Muscle layer of duodenum (tissue), 2 donors: ENCODE measurements around the gene PLCD4.

Source experiments
- H3K27ac ChIP-seq: one replicate; pipeline ENCODE4 v1.7.0; 2013; ENCODE audit warnings: mild to moderate bottlenecking, low read length
- H3K27me3 ChIP-seq: one replicate; pipeline ENCODE4 v1.7.0; 2013; ENCODE audit warnings: low read depth, mild to moderate bottlenecking, control low read depth, low read length
- H3K36me3 ChIP-seq, 2 donors: one replicate each; pipeline ENCODE4 v1.7.0; 2013; ENCODE audit warnings: low read length in 2 of 2, control low read depth in 1 of 2, mild to moderate bottlenecking in 1 of 2; ENCODE audit not compliant: insufficient read depth in 2 of 2, control insufficient read depth in 1 of 2
- H3K4me1 ChIP-seq, 2 donors: one replicate each; pipeline ENCODE4 v1.7.0; 2013; ENCODE audit warnings: low read length in 2 of 2, mild to moderate bottlenecking in 2 of 2, control low read depth in 1 of 2, moderate library complexity in 1 of 2; ENCODE audit not compliant: insufficient read depth in 2 of 2, control insufficient read depth in 1 of 2
- H3K4me3 ChIP-seq, 2 donors: one replicate each; pipeline ENCODE4 v1.7.0; 2013; ENCODE audit warnings: low read length in 2 of 2, low read depth in 1 of 2, mild to moderate bottlenecking in 1 of 2
- H3K9me3 ChIP-seq, 2 donors: one replicate each; pipeline ENCODE4 v1.7.0; 2013; ENCODE audit warnings: low read length in 2 of 2, control low read depth in 1 of 2, mild to moderate bottlenecking in 1 of 2; ENCODE audit not compliant: control insufficient read depth in 1 of 2
- donor health status: healthy.

Gene PLCD4

GRCh38 chr2:218622606-218623365, 15.1 kb downstream of the PLCD4 start:
- H3K27ac ChIP-seq = no peak overlapping the region

GRCh38 chr2:218623366-218623705, 15.6 kb downstream of the PLCD4 start:
- Histone ChIP-seq H3K4me1 (peaks cover 0 to 9% of the 10 kb centered on the region in 2 donors), H3K27me3 (no peaks in the 10 kb centered on the region), H3K4me3 (no peak overlapping the region), H3K36me3 (peaks cover 0 to 7% of the 10 kb centered on the region in 2 donors), H3K27ac (no peak overlapping the region), H3K9me3 (no peaks in the 10 kb centered on the region)

More at GRCh38 chr2:218622606-218623365, 15.1 kb downstream of the PLCD4 start:
- Histone ChIP-seq H3K27me3 (no peaks in the 10 kb centered on the region), H3K4me3 (no peak overlapping the region), H3K36me3 (peaks cover 0 to 4% of the 10 kb centered on the region in 2 donors), H3K4me1 (peaks cover 0 to 9% of the 10 kb centered on the region in 2 donors), H3K9me3 (no peaks in the 10 kb centered on the region)

GRCh38 chr2:218626369-218626768, 18.7 kb downstream of the PLCD4 start:
- Histone ChIP-seq H3K36me3 (peaks cover 0 to 7% of the 10 kb centered on the region in 2 donors), H3K4me3 (no peak overlapping the region), H3K27ac (no peak overlapping the region), H3K4me1 (peaks cover 0 to 12% of the 10 kb centered on the region in 2 donors), H3K9me3 (no peaks in the 10 kb centered on the region), H3K27me3 (no peaks in the 10 kb centered on the region)

- Histone ChIP-seq H3K27me3 (no peaks in the 10 kb centered on the region), H3K36me3 (peaks cover 0 to 7% of the 10 kb centered on the region in 2 donors), H3K9me3 (no peaks in the 10 kb centered on the region), H3K4me3 (no peak overlapping the region), H3K27ac (no peak overlapping the region), H3K4me1 (peaks cover 0 to 9% of the 10 kb centered on the region in 2 donors)
Measured at GRCh38 chr2:218627939-218628338, 20.2 kb downstream of the PLCD4 start.

- Histone ChIP-seq H3K4me1 (peaks cover 0 to 3% of the 10 kb centered on the region in 2 donors), H3K36me3 (peaks cover 27 to 41% of the 10 kb centered on the region in 2 donors), H3K4me3 (no peak overlapping the region), H3K27ac (no peak overlapping the region), H3K9me3 (no peaks in the 10 kb centered on the region), H3K27me3 (no peaks in the 10 kb centered on the region)
Measured at GRCh38 chr2:218631837-218632236, 24.1 kb downstream of the PLCD4 start.

GRCh38 chr2:218635719-218636118, 28.0 kb downstream of the PLCD4 start:
- Histone ChIP-seq H3K9me3 (no peaks in the 10 kb centered on the region), H3K27ac (no peak overlapping the region), H3K4me3 (no peak overlapping the region), H3K27me3 (no peaks in the 10 kb centered on the region), H3K4me1 (peaks cover 0 to under 1% of the 10 kb centered on the region in 2 donors), H3K36me3 (peaks cover 55 to 74% of the 10 kb centered on the region in 2 donors)

- no peaks in the 10 kb centered on the region for H3K27me3 ChIP-seq
- no peaks in the 10 kb centered on the region for H3K4me1 ChIP-seq
- no peak overlapping the region for H3K4me3 ChIP-seq
- peaks cover 54 to 89% of the 10 kb centered on the region in 2 donors for H3K36me3 ChIP-seq
- no peak overlapping the region for H3K27ac ChIP-seq
- H3K9me3 ChIP-seq = no peaks in the 10 kb centered on the region
Measured at GRCh38 chr2:218638372-218638771, 30.7 kb downstream of the PLCD4 start.

- Histone ChIP-seq H3K27me3 (no peaks in the 10 kb centered on the region), H3K4me3 (no peak overlapping the region), H3K27ac (no peak overlapping the region), H3K9me3 (no peaks in the 10 kb centered on the region), H3K36me3 (peaks cover 49 to 80% of the 10 kb centered on the region in 2 donors), H3K4me1 (no peaks in the 10 kb centered on the region)
Measured at GRCh38 chr2:218642121-218642656, 34.5 kb downstream of the PLCD4 start.

- Histone ChIP-seq H3K27ac (no peak overlapping the region), H3K4me1 (no peaks in the 10 kb centered on the region), H3K4me3 (no peak overlapping the region), H3K36me3 (peaks cover 47 to 79% of the 10 kb centered on the region in 2 donors), H3K27me3 (no peaks in the 10 kb centered on the region), H3K9me3 (no peaks in the 10 kb centered on the region)
Measured at GRCh38 chr2:218642786-218643185, 35.1 kb downstream of the PLCD4 start.

- Histone ChIP-seq H3K27me3 (no peaks in the 10 kb centered on the region), H3K4me1 (no peaks in the 10 kb centered on the region), H3K27ac (no peak overlapping the region), H3K4me3 (no peak overlapping the region), H3K36me3 (peaks cover 47 to 79% of the 10 kb centered on the region in 2 donors), H3K9me3 (no peaks in the 10 kb centered on the region)
Measured at GRCh38 chr2:218643751-218644310, 36.1 kb downstream of the PLCD4 start.

GRCh38 chr2:218644721-218645120, 37.0 kb downstream of the PLCD4 start:
- H3K27me3 ChIP-seq = no peaks in the 10 kb centered on the region
- H3K9me3 ChIP-seq = no peaks in the 10 kb centered on the region
- H3K36me3 ChIP-seq = peaks cover 54 to 79% of the 10 kb centered on the region in 2 donors
- no peak overlapping the region for H3K27ac ChIP-seq
- no peaks in the 10 kb centered on the region for H3K4me1 ChIP-seq
- no peak overlapping the region for H3K4me3 ChIP-seq
